CD14-positive monocyte (primary cell): ENCODE results near the gene CPEB4. TPM values are rescaled to one million over a fixed set of nuclear protein-coding genes. Genes with fewer than 3 reads are reported as not detected.

ENCODE experiments used
- DNase-seq, 3 donors: peaks; one replicate each; pipeline ENCODE4 v3.0.0-alpha.2; 2011 to 2022
- H2AFZ ChIP-seq: 2 replicates; pipeline ENCODE4 v1.6.0; 2012; ENCODE audit warnings: mild to moderate bottlenecking, low read depth, low read length, inconsistent platforms; ENCODE audit not compliant: insufficient read depth, poor library complexity, severe bottlenecking
- H3K27ac ChIP-seq, 2 donors: 1 replicate in 1 of 2; 2 replicates in 1 of 2; pipeline ENCODE4 v1.5.1; 2012 to 2013; ENCODE audit warnings: low read length in 2 of 2, control low read depth in 1 of 2, inconsistent platforms in 1 of 2, low read depth in 1 of 2, mild to moderate bottlenecking in 1 of 2
- H3K27me3 ChIP-seq, 2 donors: one replicate each; pipeline versions ENCODE4 v1.6.0 to v1.6.1; 2011 to 2013; ENCODE audit warnings: low read length in 2 of 2; ENCODE audit not compliant: control insufficient read depth in 2 of 2, insufficient read depth in 2 of 2
- H3K36me3 ChIP-seq, 2 donors: replicated peaks in 1 of 2; 1 replicate in 1 of 2; 2 replicates in 1 of 2; pipeline versions ENCODE4 v1.5.1 to v1.6.1; 2012 to 2013; ENCODE audit warnings: low read length in 2 of 2, control low read depth in 1 of 2, inconsistent platforms in 1 of 2, mild to moderate bottlenecking in 1 of 2; ENCODE audit not compliant: insufficient read depth in 2 of 2, control insufficient read depth in 1 of 2
- H3K4me1 ChIP-seq, 2 donors: 1 replicate in 1 of 2; 2 replicates in 1 of 2; pipeline versions ENCODE4 v1.5.1 to v1.6.1; 2012 to 2013; ENCODE audit warnings: low read length in 2 of 2, control low read depth in 1 of 2, inconsistent platforms in 1 of 2, mild to moderate bottlenecking in 1 of 2, moderate library complexity in 1 of 2; ENCODE audit not compliant: insufficient read depth in 2 of 2, control insufficient read depth in 1 of 2
- H3K4me2 ChIP-seq: replicated peaks from 2 replicates; pipeline ENCODE3; 2012; ENCODE audit warnings: low read length, moderate library complexity, mild to moderate bottlenecking; ENCODE audit not compliant: poor library complexity, severe bottlenecking; ENCODE audit errors: extremely low read depth
- H3K4me3 ChIP-seq, 3 experiments: fragments of 200-600 bp in 1 of 3; sonication (generic) in 1 of 3; replicated peaks in 1 of 3; 1 replicate in 2 of 3; 2 replicates in 1 of 3; pipeline ENCODE4 v1.5.1; 2011 to 2013; ENCODE audit warnings: low read length in 3 of 3, mild to moderate bottlenecking in 3 of 3, control low read depth in 2 of 3, low read depth in 2 of 3, inconsistent platforms in 1 of 3, moderate library complexity in 1 of 3
- H3K79me2 ChIP-seq: 2 replicates; pipeline ENCODE4 v1.6.0; 2012; ENCODE audit warnings: mild to moderate bottlenecking, control low read depth, inconsistent platforms, low read length, moderate library complexity; ENCODE audit not compliant: insufficient read depth
- H3K9ac ChIP-seq: 2 replicates; pipeline ENCODE4 v1.6.0; 2017; ENCODE audit warnings: low read length, mild to moderate bottlenecking; ENCODE audit not compliant: insufficient read depth, poor library complexity, severe bottlenecking
- H3K9me3 ChIP-seq, 2 donors: replicated peaks in 1 of 2; 1 replicate in 1 of 2; 2 replicates in 1 of 2; pipeline versions ENCODE4 v1.5.1 to v1.6.1; 2012 to 2013; ENCODE audit warnings: low read length in 2 of 2, control low read depth in 1 of 2; ENCODE audit not compliant: control insufficient read depth in 1 of 2, insufficient read depth in 1 of 2
- H4K20me1 ChIP-seq: 2 replicates; pipeline ENCODE4 v1.6.0; 2012; ENCODE audit warnings: mild to moderate bottlenecking, low read length, control low read depth, moderate library complexity; ENCODE audit not compliant: insufficient read depth
- H3K27ac Mint-ChIP-seq, 7 donors: one replicate each; pipeline ENCODE4 v1.8.0; 2020; ENCODE audit warnings: mild to moderate bottlenecking in 7 of 7, mixed read lengths in 7 of 7, moderate library complexity in 6 of 7, inconsistent platforms in 2 of 7
- H3K27me3 Mint-ChIP-seq, 3 donors: one replicate each; pipeline ENCODE4 v1.8.0; 2021 to 2022; ENCODE audit warnings: low read depth in 3 of 3, mild to moderate bottlenecking in 3 of 3, mixed read lengths in 3 of 3, moderate library complexity in 3 of 3, inconsistent platforms in 1 of 3
- H3K36me3 Mint-ChIP-seq, 2 donors: one replicate each; pipeline ENCODE4 v1.8.0; 2020; ENCODE audit warnings: mixed read lengths in 2 of 2, inconsistent platforms in 1 of 2, mild to moderate bottlenecking in 1 of 2
- H3K4me1 Mint-ChIP-seq: one replicate; pipeline ENCODE4 v1.8.0; 2020; ENCODE audit warnings: mild to moderate bottlenecking, mixed read lengths
- H3K4me3 Mint-ChIP-seq, 2 donors: one replicate each; pipeline ENCODE4 v1.8.0; 2020; ENCODE audit warnings: mild to moderate bottlenecking in 2 of 2, mixed read lengths in 2 of 2, moderate library complexity in 1 of 2
- H3K9me3 Mint-ChIP-seq, 7 donors: one replicate each; pipeline ENCODE4 v1.8.0; 2020 to 2022; ENCODE audit warnings: mixed read lengths in 7 of 7, mild to moderate bottlenecking in 6 of 7, moderate library complexity in 6 of 7, inconsistent platforms in 2 of 7
- CTCF ChIP-seq: fragments of 200-600 bp; IDR thresholded peaks from one replicate; pipeline ENCODE4 v1.8.0; 2022; ENCODE audit warnings: antibody characterized with exemption, mild to moderate bottlenecking
- WGBS: methylation state at CpG from one replicate; pipeline ENCODE4 v1.1.5; 2013; ENCODE audit warnings: missing lambda C conversion rate; ENCODE audit not compliant: insufficient coverage; 5-methylcytosine and 5-hydroxymethylcytosine counted together
- intact Hi-C, 2 donors: fragments of 100-400 bp; cut with micrococcal nuclease; formaldehyde crosslinking; loops; one replicate each; pipeline versions ENCODE4 v1.15.0 to v1.15.1; 2023
- polyA plus RNA-seq, 3 donors: library from polyadenylated mRNA; depleted of rRNA in 1 of 3; unstranded in 2 of 3; stranded (reverse) in 1 of 3; fragments of 300-500 nt in 2 of 3; fragments of >200 nt in 1 of 3; fragmentation: Illumina TruSeq in 2 of 3; gene quantifications; 1 replicate in 2 of 3; 2 replicates in 1 of 3; pipeline ENCODE4 v1.2.3, GENCODE V29; 2012 to 2021

Gene CPEB4
- polyA plus RNA-seq, 3 donors = 10.7 to 27.3 (median 13.9) TPM

- H2AFZ ChIP-seq = no peak overlapping the region
- H3K4me2 ChIP-seq = no peak overlapping the region
- no peak overlapping the region for H3K9ac ChIP-seq
- Mint-ChIP-seq H3K4me1 (peaks cover 45% of the 10 kb centered on the region), H3K9me3 (no peaks in the 10 kb centered on the region), H3K4me3 (no peak overlapping the region), H3K36me3 (peaks cover 43 to 60% of the 10 kb centered on the region in 2 donors), H3K27me3 (peaks cover 0 to 1% (median 0%) of the 10 kb centered on the region in 3 donors), H3K27ac (no peak overlapping the region)
- no peak for DNase-seq
- no peaks in the 10 kb centered on the region for H3K9me3 ChIP-seq
- peaks cover 93% of the 10 kb centered on the region for H4K20me1 ChIP-seq
- H3K27me3 ChIP-seq = no peaks in the 10 kb centered on the region
- no peak overlapping the region for H3K27ac ChIP-seq
- peaks cover 14 to 17% of the 10 kb centered on the region in 2 donors for H3K4me1 ChIP-seq
- H3K4me3 ChIP-seq = no peak overlapping the region
- intact Hi-C loops = no loop called here
- no peak for TF ChIP-seq CTCF
- H3K79me2 ChIP-seq = peaks cover 80% of the 10 kb centered on the region
- WGBS = no CpG with 5 or more reads among the region's 2 CpGs
- peaks cover 18 to 54% of the 10 kb centered on the region in 2 donors for H3K36me3 ChIP-seq
Measured at GRCh38 chr5:173933901-173934300, 45.8 kb downstream of the CPEB4 start.

GRCh38 chr5:173935396-173935795 is 47.2 kb downstream of the CPEB4 start:
- Mint-ChIP-seq H3K36me3 (peaks cover 38 to 54% of the 10 kb centered on the region in 2 donors), H3K4me1 (peaks cover 47% of the 10 kb centered on the region), H3K27me3 (peaks cover 0 to 2% (median 0%) of the 10 kb centered on the region in 3 donors), H3K9me3 (no peaks in the 10 kb centered on the region), H3K4me3 (no peak overlapping the region), H3K27ac (no peak overlapping the region)
- Histone ChIP-seq H3K27ac (no peak overlapping the region), H3K9me3 (no peaks in the 10 kb centered on the region), H3K9ac (no peak overlapping the region), H3K79me2 (peaks cover 82% of the 10 kb centered on the region), H3K4me1 (peaks cover 21 to 22% of the 10 kb centered on the region in 2 donors), H3K27me3 (no peaks in the 10 kb centered on the region), H3K36me3 (peaks cover 18 to 54% of the 10 kb centered on the region in 2 donors), H4K20me1 (peaks cover 83% of the 10 kb centered on the region), H2AFZ (no peak overlapping the region), H3K4me3 (no peak overlapping the region), H3K4me2 (no peak overlapping the region)
- DNase-seq = no peak
- no peak for TF ChIP-seq CTCF
- WGBS = no CpG with 5 or more reads among the region's 2 CpGs
- intact Hi-C loops = no loop called here
